Measurements from ENCODE around the gene CCDC88A.

DNA sequence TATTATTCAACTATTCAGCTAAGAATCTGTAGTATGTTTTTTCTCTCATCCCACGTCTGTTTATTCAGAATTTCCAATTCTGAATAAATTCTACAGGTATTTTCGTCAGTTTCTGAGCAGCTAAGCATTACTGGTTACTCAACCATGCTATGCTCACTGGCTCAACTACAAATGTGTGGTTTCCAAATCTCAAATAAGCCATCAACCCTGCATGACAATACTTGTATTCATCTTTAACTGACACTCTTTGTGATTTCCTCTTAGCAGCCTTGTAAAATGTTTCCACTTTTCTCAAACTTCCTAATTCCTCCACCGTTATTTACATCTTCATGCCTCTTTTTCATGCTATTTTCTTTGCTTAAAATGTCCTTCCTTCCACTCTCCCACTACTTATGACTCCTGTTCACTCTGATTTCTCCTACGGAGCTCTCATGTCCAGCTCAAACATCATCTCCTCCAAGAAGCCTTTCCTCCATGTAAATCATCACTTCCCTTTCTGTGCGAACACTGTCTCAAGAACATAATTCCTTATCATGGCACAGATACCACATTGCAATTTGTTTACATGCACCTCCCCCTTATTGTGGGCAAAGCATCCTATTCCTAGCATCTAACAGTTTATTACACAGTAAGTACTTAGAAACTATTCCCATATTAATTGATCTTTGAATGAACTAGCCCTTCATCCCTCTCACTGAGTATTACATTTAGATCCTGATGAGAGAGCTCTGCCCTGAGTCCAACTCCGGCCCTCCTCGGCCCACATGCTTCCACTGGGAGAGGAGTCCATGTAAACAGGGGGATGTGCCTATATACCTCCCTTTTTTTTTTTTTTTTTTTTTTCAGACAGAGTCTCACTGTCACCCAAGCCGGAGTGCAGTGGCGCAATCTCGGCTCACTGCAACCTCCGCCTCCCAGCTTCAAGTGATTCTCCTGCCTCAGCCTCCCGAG lies 10.5 kb downstream of the CCDC88A start:
- TF ChIP-seq, protein P1, sequence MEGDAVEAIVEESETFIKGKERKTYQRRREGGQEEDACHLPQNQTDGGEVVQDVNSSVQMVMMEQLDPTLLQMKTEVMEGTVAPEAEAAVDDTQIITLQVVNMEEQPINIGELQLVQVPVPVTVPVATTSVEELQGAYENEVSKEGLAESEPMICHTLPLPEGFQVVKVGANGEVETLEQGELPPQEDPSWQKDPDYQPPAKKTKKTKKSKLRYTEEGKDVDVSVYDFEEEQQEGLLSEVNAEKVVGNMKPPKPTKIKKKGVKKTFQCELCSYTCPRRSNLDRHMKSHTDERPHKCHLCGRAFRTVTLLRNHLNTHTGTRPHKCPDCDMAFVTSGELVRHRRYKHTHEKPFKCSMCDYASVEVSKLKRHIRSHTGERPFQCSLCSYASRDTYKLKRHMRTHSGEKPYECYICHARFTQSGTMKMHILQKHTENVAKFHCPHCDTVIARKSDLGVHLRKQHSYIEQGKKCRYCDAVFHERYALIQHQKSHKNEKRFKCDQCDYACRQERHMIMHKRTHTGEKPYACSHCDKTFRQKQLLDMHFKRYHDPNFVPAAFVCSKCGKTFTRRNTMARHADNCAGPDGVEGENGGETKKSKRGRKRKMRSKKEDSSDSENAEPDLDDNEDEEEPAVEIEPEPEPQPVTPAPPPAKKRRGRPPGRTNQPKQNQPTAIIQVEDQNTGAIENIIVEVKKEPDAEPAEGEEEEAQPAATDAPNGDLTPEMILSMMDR (conservative IDR thresholded peaks at IDR 0.05): no peak
- TF ChIP-seq ZFX (IDR thresholded peaks at IDR 0.05): no peak
